T-helper 22 cell (primary cell): ENCODE data around the gene CDCA8.
"Not testable (repeated sequence)": the region's sequence is repeated elsewhere in the genome, so short reads cannot be mapped to it uniquely, and the experiment has no call there.

Experiments
- DNase-seq: peaks from one replicate; pipeline ENCODE4 v3.0.0-alpha.2; 2020; ENCODE audit warnings: low read depth

Gene CDCA8

GRCh38 chr1:37673920-37674319 is 18.4 kb upstream of the CDCA8 start:
- peak; percentile 63 for DNase-seq

DNA sequence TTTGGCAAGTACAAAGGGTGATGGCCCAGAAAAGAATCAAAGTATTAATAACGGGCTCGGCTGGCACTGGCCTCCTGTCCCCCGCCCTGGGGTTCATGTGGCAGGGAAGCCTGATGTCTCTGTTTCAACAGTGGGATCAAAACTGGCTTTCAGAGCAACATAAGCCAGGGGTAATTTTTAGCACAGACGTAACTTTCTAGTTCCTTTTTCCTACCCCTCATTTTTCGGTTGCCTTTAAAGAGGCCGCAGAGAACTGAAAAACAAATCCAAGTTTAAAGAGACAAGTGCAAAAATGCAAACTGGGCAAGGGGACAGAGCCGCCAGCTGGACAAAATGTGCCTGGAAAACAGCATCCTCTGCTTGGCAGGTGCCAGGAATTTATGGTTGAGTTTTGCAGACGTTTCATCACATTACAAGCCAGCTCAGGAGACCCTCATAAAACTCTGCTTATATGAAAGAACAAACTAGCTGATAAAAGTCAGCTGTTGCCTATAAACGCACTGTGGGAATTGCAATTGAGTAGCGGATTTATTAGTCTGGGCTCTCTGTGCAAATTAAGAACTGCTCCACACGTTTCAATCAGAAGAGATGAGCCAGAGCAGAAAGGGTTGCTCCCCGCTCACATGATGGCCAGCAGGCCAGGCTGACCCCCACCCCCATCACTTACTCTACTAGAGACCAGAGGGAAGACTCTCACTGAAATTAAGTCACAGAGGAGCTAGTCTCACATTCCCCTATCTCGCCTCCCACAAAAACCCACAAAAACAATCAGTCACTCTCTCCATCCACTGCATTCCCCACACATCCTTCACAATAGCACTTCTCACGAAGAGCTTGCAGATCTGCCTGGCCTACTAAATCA is 15.8 kb upstream of the CDCA8 start:
- no peak for DNase-seq

GRCh38 chr1:37677143-37677439 is 15.2 kb upstream of the CDCA8 start:
- DNase-seq, result no peak

- DNase-seq, result no peak
Measured at GRCh38 chr1:37677808-37678207, 14.5 kb upstream of the CDCA8 start.

DNA sequence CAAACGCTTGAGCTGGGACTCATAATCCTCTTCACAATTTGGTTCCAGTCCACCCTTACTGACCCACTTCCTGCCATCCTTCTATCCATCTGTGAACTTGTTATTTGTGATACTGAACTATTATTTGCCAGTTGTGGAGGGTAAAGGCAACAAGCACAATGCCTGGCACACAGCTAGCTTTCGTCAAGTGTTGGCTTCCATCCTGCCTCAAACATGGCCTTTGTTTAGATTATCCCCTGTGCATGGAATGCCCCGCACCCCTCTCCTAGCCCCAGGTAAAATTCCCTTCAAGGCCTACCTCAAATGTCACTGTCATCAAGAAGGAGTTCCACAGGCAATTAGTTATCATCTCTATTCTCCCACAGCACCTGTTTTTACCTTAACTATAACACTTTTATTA is 11.4 kb upstream of the CDCA8 start:
- DNase-seq, result no peak

- DNase-seq, result peak; percentile 35
Measured at GRCh38 chr1:37682334-37682987, 9.9 kb upstream of the CDCA8 start.

- DNase-seq, result not testable (repeated sequence)
Measured at GRCh38 chr1:37684182-37684581, 8.1 kb upstream of the CDCA8 start.

- no peak for DNase-seq
Measured at GRCh38 chr1:37685722-37686121, 6.6 kb upstream of the CDCA8 start.

- not testable (repeated sequence) for DNase-seq
Measured at GRCh38 chr1:37687764-37688163, 4.6 kb upstream of the CDCA8 start.

DNA sequence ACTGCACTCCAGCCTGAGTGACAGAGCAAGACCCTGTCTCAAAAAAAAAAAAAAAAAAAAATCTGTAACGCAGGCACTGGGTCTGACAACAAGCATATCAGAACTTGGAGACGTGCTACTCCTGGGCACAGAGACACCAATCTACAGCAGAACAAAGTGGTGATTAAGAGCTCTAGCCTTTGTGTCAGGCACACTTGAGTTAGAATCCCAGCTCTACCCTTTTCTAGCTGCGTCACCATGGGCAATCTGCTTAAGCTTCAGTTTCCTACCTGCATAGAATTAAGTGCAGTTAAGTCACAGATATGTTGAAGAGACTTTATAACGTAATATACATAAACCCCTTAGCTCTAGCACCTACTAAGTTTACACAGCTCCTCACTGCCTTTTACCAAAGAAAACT is 3.4 kb upstream of the CDCA8 start:
- DNase-seq, result no peak

DNA sequence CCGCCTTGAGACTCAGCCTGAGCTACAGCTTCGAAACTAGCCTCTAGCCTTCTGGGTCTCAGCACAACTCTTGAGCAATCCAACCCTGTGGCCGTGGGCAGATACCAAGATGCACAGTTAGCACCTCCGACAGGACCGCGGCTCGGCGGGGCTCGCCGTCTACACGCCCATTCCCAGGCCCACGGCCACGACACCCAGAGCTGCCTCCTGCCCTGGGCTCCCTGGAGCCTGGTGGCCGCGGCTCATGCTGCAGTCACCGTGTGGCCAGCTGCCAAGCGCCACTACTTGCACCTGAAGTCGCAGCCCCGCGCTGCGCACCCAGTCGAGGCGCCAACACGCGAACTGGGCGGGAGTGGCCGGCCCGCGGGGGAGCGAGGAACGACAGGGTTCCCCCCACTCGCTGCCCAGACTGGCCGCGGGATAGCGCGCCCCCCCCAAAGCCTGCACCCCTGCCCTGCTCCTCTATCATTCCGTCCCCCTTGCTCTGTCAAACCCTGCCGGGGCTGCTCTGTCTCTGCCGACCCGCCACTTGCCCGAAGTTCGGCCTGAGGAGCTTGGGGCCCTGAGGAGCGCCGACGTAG is 729 bp upstream of the CDCA8 start:
- DNase-seq, result no peak

DNA sequence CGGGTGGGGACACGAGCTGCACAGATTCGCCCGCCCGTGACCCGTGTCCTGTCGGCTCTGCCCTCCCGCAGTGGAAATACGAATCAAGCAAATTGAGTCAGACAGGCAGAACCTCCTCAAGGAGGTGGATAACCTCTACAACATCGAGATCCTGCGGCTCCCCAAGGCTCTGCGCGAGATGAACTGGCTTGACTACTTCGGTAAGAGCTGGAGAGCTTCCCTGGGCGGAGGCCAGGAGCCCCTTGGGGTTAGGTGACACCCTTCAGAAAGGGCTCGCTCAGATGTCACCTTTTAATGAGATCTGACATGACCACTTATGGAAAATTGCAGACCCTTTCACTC is 489 bp downstream of the CDCA8 start:
- DNase-seq, result no peak

DNA sequence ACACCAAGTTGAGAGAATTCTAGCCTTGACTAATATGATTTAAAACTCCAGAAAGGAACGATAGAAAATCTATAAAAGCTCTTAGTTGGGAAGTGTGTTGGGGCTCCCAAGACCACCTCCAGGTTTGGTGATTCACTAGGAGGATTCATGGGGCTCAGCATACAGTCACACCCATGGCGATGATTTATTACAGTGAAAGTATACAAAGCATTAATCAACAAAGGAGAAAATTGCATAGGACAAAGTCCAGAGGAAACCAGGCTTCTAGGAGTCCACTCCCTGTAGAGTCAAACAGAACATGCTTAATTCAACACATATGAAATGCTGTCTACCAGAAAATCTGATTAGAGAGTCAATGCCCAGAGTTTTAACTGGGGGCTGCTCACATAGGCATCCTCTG is 4.8 kb downstream of the CDCA8 start:
- DNase-seq, result no peak

- no peak for DNase-seq
Measured at GRCh38 chr1:37697737-37698136, 5.4 kb downstream of the CDCA8 start.

DNA sequence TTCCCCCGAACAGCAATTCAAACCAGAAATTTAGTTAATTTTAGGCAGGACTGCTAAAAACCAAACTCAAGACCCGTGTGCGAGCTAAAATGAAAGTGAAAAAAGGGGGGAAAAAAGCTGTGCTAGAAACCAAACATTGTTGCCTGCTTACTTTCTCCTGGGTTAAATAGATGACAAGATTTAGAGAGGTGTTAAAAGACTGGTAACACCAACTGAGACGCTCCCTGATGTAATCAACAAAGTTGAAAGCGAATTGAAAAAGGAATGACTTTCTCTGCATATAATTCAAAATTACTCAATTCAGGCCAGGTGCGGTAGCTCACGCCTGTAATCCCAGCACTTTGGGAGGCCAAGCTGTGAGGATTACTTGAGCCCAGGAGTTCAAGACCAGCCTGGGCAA is 6.8 kb downstream of the CDCA8 start:
- no peak for DNase-seq

- DNase-seq, result no peak
Measured at GRCh38 chr1:37701051-37701450, 8.7 kb downstream of the CDCA8 start.

DNA sequence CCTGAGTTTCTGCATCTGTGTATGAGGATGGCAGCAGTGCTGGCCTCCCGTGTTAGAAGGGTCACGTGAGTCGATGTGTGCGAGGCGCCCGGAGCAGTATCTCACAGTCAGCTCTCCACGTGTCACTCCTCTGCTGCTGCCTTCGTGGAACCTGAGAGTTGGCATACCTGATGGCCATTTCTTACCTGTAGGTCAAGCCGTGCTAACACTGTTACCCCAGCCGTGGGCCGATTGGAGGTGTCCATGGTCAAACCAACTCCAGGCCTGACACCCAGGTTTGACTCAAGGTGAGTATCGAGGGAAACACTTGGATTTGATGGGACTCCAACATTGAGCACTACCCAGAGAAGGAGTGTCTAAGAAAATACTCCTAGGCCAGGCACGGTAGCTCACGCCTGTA is 10.7 kb downstream of the CDCA8 start:
- DNase-seq, result no peak

GRCh38 chr1:37704966-37705365 is 12.7 kb downstream of the CDCA8 start:
- no peak for DNase-seq

GRCh38 chr1:37705399-37705798 is 13.1 kb downstream of the CDCA8 start:
- DNase-seq, result no peak

DNA sequence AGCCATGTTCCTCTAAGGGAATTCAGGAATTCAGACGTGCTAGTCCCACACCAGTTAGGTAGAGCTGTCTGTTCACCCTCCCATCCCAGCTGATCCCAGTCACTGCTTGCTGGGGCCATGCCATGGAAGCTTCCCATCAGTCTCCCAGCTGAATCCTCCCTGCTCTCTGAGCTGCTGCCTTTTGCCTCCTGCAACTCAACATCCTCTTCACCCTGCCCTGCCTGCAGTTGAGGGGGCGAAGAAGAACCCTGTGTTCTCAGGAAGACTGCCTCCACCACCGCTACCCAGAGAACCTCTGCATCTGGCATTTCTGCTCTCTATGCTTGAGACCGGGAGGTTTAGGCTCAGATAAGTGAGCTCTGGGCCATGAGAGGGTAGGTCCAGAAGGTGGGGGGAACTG is 16.2 kb downstream of the CDCA8 start:
- DNase-seq, result no peak

- no peak for DNase-seq
Measured at GRCh38 chr1:37714226-37714625, 21.9 kb downstream of the CDCA8 start.

DNA sequence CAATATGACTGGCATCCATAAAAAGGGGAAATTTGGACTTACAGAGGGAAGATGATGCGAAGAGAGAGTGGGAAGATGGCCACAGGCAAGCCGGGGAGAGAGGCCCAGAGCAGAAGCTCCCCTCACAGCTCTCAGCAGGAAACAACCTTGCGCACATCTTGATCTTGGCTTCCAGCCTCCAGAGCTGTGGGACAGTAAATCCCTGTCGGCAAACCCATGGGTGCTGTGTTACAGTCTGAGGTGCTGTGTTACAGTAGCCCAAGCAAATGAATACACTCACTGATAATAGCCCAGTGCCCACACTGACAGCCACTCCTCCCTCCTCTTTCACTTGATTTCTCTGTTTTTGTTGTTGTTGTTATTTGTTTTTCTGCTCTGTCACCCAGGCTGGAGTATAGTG is 22.4 kb downstream of the CDCA8 start:
- DNase-seq, result no peak

DNA sequence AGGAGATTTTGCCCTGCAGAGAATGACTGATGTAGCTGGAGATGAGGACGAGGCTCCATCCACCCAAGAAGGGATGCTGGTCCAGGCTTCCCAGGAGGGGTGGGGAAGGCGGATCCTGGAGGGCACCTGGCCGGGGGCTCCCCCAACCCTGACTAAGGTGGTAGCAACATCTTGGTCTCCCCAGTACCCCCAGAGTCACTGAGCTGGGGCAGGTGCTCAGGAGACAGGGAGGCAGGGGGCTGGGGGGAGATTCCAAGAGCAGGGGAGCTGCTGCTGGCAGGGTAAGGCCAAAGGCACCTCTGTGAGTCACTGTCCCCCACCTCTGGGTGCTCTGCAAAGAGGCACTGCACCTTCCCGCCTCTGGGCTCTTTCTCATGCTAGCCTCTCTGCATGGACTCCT is 24.0 kb downstream of the CDCA8 start:
- DNase-seq, result no peak

DNA sequence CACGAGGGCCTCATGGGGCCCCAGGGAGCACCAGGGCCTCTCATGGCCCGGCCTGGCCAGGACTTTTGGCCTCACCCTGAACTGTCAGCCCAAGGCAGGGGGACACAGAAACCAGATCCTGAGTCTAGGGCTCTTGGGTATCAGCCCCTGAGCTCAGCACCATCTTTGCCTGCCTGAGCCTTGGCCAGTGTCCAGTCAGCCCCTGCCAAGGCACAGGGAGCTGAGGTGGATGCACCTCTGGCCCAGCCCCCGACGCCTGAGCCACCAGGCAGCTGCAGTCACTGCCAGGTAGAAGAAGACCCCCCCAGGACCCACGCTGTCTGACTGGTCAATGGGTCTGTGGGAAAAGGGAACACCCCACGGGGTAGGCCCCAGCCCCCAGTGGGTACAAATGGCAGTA is 25.3 kb downstream of the CDCA8 start:
- no peak for DNase-seq
